ENCODE results near the gene MESD. TPM values are rescaled to one million over a fixed set of nuclear protein-coding genes. Genes with fewer than 3 reads are reported as not detected.
A peak's percentile ranks its signal among the peaks of the same experiment; 100 is the strongest.

MESD gene
- total and polyA plus RNA-seq, 2 donors from 2014 or later = 23.3 to 30.9 TPM

DNA sequence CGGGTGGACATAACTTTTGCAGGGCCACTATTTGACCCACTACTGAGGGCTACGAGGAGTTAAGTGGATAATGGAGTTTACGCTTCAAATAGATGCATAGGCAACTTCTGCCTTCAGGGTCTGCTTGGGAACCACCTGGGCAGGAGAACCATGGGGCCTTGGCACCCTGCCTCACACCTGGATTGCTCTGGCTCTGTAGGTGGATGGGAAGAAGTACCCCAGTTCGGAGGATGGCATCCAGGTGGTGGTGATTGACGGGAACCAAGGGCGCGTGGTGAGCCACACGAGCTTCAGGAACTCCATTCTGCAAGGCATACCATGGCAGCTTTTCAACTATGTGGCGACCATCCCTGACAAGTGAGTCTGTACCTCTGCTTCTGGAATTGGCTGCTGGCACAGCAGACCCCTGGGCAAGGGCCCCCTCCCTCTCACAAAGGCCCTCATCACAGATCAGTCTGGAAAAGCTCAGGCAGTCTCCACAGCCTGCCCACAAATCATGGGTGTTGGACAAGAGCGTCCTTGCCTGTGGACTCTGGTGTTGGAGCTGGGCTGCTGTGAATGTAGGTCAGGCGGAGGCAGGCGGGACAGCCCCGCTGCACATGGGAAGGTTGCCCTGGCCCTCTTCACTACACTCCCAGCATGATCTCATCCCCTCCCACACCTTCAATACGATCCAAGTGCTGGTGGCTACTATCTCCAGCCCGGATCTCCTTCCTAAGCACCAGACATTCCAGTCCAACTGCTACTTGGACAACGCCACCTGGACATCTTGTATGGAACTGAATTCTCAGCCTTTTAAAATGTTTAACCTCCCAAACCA is 46.7 kb downstream of the MESD start:
- DNase-seq = peak in 1 of 5 donors; percentile 4
- H3K36me3 ChIP-seq (ENCODE audit: control insufficient read depth in 2 of 3, insufficient read depth in 3 of 3, low read length in 3 of 3) = peaks cover 0 to 22% (median 19%) of the 10 kb centered on the region in 3 donors

GRCh38 chr15:80942266-80942665 is 47.4 kb downstream of the MESD start:
- intact Hi-C loops (cut with DNase I) = no loop called here
- no peaks in the 10 kb centered on the region for H3K9me3 ChIP-seq (ENCODE audit: control insufficient read depth in 2 of 3, insufficient read depth in 1 of 3, low read length in 3 of 3)
- H3K27ac ChIP-seq (ENCODE audit: low read depth in 2 of 2, low read length in 2 of 2) = no peak overlapping the region
- no peaks in the 10 kb centered on the region for H3K4me1 ChIP-seq (ENCODE audit: control insufficient read depth in 2 of 3, insufficient read depth in 2 of 3, low read depth in 1 of 3, low read length in 3 of 3)
- DNase-seq (no peak), FAIRE-seq (no peak)
- H3K27me3 ChIP-seq (ENCODE audit: control insufficient read depth, insufficient read depth, low read length) = no peaks in the 10 kb centered on the region
- H3K4me3 ChIP-seq (ENCODE audit: low read length in 3 of 3) = no peak overlapping the region
- no peak for TF ChIP-seq CTCF (IDR thresholded peaks at IDR 0.05; ENCODE audit: borderline replicate concordance, extremely low read depth, insufficient read depth)
- H3K9ac ChIP-seq (ENCODE audit: low read length in 3 of 3) = no peak overlapping the region
- H3K36me3 ChIP-seq (ENCODE audit: control insufficient read depth in 2 of 3, insufficient read depth in 3 of 3, low read length in 3 of 3) = peaks cover 0 to 17% (median 15%) of the 10 kb centered on the region in 3 donors

More for the DNA sequence above, 46.7 kb downstream of the MESD start:
- intact Hi-C loops (cut with DNase I) = no loop called here
- Histone ChIP-seq H3K9ac (ENCODE audit: low read length in 3 of 3) (no peak overlapping the region), H3K27ac (ENCODE audit: low read depth in 2 of 2, low read length in 2 of 2) (no peak overlapping the region), H3K27me3 (ENCODE audit: control insufficient read depth, insufficient read depth, low read length) (no peaks in the 10 kb centered on the region), H3K9me3 (ENCODE audit: control insufficient read depth in 2 of 3, insufficient read depth in 1 of 3, low read length in 3 of 3) (no peaks in the 10 kb centered on the region), H3K4me3 (ENCODE audit: low read length in 3 of 3) (no peak overlapping the region), H3K4me1 (ENCODE audit: control insufficient read depth in 2 of 3, insufficient read depth in 2 of 3, low read depth in 1 of 3, low read length in 3 of 3) (no peaks in the 10 kb centered on the region)
- TF ChIP-seq CTCF (IDR thresholded peaks at IDR 0.05; ENCODE audit: borderline replicate concordance, extremely low read depth, insufficient read depth) = no peak
- FAIRE-seq = no peak

DNA sequence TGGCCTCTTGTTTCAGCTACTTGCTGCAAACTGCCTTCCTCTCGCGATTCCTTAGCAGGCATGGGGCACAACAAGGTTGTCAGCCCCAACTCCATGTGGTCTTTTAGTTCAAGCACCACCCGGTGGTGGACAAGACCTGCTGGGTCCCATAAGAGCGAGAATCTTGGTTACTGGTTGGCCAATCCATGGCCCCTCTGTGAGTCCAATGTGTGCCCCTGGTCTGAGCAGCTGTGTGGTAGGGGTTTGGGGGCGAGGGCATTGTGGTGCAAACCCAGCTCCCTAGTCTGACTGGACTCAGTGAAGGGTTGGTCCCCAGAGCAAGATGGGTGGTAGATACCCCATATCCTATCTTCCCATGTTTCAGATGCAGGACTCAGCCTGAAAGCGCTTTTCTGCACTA is 48.8 kb downstream of the MESD start:
- peaks cover 0 to 8% (median 6%) of the 10 kb centered on the region in 3 donors for H3K36me3 ChIP-seq (ENCODE audit: control insufficient read depth in 2 of 3, insufficient read depth in 3 of 3, low read length in 3 of 3)
- no peak overlapping the region for H3K9ac ChIP-seq (ENCODE audit: low read length in 3 of 3)
- no peaks in the 10 kb centered on the region for H3K4me1 ChIP-seq (ENCODE audit: control insufficient read depth in 2 of 3, insufficient read depth in 2 of 3, low read depth in 1 of 3, low read length in 3 of 3)
- DNase-seq = no peak
- no peaks in the 10 kb centered on the region for H3K27me3 ChIP-seq (ENCODE audit: control insufficient read depth, insufficient read depth, low read length)
- no peak for TF ChIP-seq CTCF (IDR thresholded peaks at IDR 0.05; ENCODE audit: borderline replicate concordance, extremely low read depth, insufficient read depth)
- H3K4me3 ChIP-seq (ENCODE audit: low read length in 3 of 3) = no peak overlapping the region
- no peaks in the 10 kb centered on the region for H3K9me3 ChIP-seq (ENCODE audit: control insufficient read depth in 2 of 3, insufficient read depth in 1 of 3, low read length in 3 of 3)
- FAIRE-seq = no peak
- intact Hi-C loops (cut with DNase I) = no loop called here
- H3K27ac ChIP-seq (ENCODE audit: low read depth in 2 of 2, low read length in 2 of 2) = no peak overlapping the region
